Hippocampal formation (tissue), 2 donors: ENCODE results near the gene ABLIM1.

Experiments
- DNase-seq, 2 donors: peaks; one replicate each; lab custom pipeline; 2025; lab: John Stamatoyannopoulos, UW

Gene ABLIM1

DNA sequence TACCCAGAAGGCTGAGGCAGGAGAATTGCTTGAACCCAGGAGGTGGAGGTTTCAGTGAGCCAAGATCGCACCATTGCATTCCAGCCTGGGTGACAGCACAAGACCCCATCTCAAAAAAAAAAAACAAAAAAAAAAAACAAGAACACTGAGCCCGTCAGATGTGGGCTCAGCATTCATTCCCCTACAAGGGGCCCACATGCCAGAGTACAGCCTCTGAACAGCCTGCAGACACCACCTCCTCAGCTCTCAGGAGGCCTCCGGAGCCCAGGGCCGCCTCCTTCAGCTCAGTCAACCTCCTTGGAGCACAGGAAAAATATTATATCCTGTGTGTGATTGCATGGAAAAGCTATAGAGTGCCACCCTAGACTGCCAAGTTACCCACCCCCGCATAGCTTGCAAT lies 112.3 kb downstream of the ABLIM1 start:
- DNase-seq = no peak

DNA sequence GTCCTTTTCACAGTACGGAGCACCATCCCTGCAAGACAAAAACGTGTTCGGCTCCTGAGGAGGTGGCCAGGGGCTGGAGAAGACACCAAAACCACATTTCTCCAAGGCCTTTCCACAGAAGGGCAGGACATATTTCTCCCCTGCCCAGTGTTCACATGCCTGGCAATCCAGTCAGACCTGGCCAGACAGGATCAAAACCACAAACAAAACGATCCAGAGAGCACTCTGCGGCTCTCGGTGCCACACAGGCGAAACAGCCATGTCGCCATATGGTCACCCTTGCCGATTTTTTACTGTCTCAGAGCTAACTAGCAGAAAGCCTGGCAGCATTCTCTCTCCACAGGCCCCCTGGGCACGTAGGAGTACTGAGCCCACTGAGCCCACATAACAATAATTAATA lies 113.0 kb downstream of the ABLIM1 start:
- no peak for DNase-seq

DNA sequence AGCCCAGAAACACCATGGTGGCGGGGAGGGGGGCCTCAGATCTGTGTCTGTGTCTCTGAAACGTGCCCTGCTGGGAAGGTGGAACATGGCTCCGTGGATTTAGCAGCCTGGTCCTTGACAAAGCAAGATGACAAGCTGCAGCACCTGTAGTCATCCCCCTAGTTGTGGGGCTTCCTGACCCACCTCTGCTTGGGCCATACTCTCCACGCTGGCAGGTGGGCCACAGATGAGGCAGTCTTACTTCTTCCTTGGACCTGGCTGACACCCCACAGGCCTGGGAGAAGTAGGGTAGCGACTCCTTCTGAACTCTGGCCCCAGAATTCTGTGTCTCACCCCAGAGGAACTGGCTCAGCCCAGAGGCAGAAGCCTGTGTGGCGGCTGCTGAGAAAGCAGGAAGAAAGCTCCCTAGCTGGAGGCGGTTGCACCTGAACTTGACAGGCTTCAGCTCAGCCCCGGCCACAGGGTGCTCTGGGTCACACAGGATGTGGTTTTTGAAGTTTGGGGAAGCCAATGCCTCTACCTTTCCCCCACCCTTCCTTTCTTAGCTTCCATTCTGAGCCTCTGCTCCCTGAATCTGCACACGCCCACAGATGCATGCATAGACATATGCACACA lies 113.9 kb downstream of the ABLIM1 start:
- DNase-seq = no peak

DNA sequence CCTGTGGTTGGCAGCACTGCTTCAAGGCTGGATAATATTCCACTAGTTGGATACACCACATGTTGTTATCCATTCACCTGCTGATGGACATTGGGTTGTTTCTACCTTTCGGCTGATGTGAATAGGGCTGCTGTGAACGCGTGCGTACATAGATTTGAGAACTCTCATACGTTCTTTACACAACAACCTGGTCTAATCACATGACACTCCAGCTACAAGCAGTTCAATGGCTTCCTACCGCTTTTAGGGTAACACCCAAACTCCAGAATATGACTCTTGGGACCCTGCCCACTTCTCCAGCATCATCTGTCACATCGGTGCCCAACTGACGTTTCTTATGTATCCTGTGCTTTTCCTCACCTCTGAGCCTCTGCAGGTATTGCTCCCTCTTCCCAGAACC lies 114.6 kb downstream of the ABLIM1 start:
- no peak for DNase-seq

DNA sequence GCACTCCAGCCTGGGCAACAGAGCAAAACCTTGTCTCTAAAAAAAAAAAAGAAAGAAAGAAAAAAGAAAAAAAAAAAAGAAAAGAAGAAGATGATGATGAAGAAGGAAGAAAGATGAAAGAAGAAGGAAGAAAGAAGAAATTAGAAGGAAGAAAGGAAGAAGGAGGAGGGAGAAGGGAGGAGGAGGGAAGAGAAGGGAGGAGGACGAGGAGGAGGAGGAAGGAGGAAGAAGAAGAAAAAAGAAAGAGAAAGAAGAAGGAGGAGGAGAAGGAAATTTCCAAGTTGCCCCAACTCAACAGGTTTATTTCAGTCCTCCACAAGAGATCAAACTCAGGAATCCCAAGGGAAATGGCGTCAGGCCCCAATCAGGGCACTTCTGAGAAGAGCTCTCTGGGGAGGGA lies 115.7 kb downstream of the ABLIM1 start:
- DNase-seq = no peak

DNA sequence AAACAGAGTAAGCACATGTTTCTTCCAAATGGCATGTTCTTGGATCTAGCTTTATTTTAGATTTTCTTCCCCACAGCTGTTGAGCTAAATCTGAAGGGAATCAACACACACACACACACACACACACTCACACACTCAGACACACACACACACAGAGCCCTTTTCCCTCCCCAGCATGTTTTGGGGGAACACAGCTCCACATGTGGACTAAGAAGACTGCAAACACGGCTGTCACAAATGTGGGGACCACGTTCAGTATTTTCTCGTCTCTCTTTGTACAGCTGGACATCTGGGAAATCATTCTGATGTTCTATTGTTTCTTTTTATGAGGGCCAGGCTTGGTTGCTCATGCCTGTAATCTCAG lies 116.3 kb downstream of the ABLIM1 start:
- no peak for DNase-seq

DNA sequence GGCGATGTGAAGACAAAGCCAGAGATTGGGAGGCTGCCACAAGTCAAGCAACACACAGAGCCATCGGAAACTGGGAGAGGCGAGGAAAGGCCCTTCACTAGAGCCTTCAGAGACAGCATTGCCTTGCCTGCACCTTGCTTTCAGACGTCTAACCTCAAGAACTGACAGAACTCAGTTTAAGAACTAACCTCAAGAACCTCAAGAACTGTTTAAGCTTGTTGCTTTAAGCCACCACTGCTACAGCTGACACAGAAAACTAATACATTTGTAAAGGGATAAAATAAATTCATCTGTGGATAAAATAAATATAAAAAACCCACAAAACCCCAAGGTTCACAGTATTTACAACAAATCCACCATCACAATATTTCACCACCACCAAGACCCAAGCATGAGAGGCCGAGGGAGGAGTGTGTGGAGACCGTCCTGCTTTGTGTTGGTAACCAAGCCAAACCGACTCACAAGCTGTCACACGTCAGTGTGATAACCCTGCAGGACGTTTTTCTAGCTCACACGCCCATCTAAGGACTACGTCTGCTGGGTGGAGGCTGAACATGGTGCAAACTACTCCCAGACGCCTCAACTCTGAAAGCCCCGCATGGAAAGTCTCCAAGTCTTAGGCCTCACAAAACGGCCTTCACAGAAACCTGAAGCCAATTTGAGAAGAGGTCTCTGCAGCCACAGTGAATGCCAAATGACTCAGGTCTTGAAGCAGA lies 116.8 kb downstream of the ABLIM1 start:
- no peak for DNase-seq

DNA sequence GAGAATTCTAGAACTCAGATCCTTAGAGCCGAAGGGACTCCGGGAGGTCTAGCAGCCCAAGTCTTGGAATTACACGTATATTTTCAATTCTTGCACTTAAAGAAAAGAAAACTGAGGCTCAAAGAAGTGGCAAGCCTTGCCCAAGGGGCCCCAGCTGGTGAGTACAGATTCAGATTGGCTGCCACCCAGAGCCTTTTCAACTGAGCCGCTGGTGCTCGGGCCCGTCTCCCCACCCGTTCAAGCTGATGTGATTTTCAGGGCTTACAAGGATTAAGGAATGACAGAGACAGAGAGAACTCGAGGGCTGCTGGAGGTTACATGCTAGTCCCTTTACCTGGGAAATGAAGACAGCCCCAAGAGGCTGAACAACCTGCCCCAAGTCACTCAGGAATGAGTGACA lies 117.8 kb downstream of the ABLIM1 start:
- DNase-seq = no peak

DNA sequence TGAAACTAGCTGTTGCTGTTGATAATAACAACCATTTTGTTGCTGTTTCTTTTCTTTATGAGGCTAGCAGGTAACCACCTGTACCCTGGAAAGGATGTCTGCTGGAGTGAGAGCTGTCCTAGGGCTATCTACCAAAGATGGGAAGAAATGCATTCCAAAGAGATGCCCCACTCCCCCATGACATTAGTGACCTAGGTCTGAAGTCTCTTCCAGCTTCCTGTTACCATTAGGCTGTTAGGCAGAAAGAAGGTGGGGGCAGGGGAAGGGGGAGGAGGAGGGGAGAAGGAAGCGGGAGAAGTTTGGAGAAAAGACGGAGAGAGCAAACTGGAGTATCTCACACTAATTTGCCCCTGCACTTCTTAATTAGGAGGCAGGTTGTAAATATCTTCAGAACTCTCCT lies 118.5 kb downstream of the ABLIM1 start:
- DNase-seq = no peak

DNA sequence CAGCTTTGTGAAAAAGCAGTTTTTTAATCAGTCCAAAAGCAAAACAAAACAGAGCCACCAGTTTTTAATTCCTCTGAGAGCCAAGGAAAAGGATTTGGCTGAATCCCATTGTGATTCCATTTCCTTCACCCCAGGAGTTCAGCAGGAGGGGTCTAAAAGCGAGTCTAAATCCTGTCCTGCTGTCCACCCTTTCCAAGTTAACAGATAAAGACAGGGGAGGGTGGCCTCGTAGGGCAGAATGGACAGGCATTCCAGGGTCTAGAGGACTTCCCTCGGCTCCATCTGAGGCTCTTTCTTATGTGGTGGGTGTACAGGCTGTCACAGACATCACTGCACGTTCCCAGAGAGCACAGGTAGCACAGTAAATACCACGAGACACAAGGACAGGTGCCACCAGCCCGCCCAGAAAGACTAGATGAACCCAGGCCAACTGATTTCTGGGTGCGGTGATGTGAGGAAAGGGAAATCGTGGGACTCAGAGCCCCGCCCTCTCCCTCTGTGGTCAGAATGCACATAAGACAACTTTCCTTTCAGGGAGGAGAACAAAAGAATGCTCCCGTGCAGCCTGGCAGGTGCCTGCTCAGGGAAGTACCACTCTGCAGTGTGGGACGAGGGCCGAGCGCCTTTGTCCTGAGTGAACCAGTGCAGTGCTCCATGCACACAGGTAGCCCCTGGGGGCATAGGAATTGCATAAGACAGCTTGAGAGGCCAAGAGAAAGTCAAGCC lies 119.7 kb downstream of the ABLIM1 start:
- DNase-seq = no peak

DNA sequence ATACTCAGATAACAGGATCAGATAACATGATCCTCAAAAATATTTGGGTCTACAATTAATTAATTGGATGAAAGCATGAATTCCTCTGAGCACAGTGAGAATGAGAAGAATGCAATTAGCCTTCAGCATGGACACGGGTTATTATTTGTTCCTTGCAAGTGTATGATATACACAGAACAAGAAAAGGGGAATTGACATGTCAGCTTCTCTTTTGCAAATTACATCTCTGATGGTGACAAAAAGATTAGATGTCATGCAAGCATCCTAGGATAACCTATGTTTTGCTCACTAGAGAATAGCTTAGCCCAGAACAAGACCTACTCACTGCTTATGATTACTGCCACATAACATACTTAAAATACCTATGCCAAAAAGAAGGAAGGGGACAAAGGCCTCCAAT lies 120.3 kb downstream of the ABLIM1 start:
- no peak for DNase-seq

DNA sequence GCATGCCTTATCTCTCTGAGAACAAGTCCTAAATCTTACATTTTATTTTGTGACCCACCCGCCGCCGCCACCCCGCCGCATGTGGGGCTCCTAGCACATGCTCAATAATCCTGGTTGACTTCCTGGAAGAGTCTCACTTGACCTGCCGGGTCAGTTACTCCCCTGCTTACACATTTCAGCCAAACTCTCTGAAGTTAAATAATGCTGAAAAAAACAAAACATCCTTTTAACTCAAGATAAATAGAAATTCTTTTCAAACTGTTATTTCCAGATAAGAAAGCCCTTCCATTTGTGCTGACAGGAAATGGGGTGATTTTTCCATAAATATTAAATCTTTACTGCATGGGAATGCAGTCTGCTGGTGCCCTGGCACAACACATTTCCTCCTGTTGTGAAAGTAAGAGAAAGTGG lies 123.5 kb downstream of the ABLIM1 start:
- no peak for DNase-seq

DNA sequence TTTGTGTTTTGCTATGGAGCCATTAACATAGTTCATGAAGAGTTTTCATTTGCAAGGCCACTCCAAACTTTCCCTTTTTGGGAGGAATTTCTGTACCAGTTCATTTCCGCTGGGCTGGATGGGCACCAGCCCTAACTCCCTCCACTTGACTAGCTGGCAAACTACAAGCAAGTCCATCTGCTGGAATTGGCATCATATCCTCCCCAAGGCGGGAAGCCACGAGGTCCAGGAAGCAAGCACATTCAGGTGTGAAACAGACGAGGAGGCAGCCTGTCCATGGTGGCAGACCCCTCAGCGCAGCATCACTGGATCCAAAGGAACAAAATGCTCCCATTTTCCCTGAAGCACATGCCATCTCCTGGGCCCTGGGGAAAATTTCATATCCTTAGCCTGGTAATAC lies 125.8 kb downstream of the ABLIM1 start:
- no peak for DNase-seq

DNA sequence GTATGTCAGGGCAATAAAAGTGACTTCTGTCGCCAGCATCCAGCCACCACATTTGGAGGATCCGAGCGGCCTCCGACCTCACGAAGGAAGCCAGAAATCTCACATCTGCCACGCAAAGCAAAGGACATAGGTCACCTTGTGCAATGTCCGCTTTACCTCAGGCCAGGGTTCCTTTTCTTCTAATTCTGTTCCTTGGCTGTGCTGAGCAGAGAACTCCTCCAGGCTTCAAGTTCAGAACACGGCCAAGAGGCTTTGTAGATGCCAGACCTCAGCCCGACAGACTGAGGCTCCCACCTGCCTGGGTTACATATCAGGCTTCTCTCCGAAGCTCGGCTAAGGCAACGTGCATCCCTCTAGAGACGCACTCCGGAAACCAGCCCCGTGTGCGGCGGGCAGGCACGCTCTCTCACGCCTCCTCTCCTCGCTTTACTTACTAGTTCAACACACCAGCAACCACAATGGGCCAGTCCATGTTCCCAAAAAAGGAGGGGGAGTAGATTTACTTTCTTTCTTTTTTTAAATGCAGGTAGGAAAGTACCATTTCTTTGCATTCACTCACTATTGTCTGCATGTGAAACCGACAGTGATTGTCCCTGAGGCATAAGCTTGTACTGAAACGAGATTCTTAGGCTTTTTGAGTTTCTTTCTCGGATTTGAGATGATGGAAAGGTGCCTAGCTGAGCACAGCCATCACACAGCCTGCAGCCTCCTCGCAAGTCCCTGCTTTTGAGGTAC lies 131.4 kb downstream of the ABLIM1 start:
- peak; percentile 15 to 34 for DNase-seq

DNA sequence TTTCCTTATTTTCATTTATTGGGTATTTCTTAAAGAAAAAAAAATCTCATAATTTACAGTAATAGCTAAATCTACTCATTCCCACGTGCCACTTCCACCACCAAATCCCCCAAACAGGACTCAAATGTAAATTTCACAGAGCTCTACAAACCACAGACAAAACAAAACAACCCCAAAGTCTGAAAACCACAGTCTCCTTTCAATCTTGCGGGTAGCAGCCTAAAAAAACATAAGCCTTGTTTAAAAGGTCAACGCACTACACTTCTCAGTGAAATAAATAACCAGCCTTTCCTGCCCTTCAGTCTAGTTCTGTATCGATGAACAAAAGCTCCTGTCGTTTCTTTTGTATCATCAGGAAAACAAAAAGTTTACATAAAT lies 132.0 kb downstream of the ABLIM1 start:
- no peak for DNase-seq

DNA sequence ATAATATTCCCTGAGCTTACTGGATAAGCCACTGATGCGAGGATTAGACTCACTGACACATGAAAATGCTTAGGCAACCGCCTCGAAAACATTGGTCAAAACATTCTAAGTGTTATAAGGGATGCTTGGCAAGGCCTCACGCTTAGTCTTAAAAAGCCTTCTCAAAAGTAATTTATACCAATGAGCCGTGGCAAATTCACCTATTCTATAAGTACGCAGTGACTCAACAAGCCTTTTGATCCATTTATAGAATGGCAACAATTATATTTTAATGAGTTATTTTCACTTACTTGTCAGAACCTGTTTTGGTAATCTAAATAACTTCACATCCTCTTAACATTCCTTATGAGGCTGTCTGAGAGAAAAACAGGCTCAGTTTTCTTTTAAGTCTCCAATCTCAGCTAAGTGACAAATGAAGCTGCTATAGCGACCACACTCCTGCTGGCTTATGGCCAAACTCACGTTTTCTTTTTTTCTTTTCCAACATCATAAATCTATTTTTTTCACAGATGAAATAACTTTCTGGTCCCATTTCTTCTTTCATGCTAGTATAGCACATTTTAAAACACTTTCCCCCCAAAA lies 132.6 kb downstream of the ABLIM1 start:
- no peak for DNase-seq

DNA sequence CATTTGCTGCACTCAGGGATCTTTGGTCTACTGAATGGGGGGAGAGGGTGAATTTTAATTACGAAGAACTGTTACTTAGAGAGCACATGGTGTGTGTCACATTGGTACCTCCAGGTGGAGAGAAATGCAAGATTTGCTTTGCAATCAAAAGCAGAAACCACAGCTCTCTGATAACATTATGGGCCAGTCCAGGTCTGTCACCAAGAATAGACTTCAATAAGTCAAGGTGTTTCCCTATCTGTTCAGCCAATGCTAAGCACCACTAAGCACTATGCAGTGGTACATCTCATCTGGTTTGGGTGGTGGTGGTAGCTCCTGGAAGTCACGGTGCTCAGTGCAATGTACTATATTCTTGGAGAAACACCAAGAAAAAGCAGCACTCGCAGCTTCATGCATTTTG lies 134.2 kb downstream of the ABLIM1 start:
- no peak for DNase-seq

DNA sequence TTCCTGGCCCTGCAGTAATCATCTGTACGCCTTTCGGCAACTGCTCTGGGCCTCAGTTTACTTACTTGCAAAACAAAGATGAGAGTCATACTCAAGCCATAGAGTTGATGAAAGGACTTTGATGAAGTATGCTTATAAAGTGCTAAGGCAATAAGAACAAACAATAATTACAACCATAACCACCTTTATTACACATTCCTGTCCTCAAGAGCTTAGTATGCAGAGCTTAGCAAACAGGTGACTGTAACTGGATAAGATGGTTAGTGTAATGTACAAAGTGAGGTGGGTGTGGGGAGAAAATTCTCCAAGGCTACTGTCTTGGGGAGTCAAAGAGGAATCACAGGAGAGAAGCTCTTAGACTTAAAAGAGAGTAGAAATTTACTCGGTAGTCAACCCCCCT lies 136.8 kb downstream of the ABLIM1 start:
- DNase-seq = no peak

DNA sequence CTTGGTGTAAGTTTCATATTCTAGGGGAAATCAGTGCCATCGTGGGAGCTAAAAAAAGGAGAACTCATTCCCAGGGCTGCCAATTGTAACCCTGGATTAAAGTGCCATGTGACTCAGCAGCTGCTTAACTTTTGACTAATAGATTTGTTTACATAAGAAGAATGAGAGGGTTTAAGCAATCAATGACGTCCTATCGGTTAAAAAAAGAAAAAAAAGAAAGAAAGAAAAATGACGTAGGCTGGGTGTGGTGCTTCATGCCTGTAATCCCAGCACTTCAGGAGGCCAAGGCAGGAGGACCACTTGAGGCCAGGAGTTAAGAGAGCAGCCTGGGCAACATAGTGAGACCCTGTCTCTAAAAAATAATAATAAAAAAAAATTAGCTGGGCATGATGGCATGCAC lies 137.6 kb downstream of the ABLIM1 start:
- no peak for DNase-seq

DNA sequence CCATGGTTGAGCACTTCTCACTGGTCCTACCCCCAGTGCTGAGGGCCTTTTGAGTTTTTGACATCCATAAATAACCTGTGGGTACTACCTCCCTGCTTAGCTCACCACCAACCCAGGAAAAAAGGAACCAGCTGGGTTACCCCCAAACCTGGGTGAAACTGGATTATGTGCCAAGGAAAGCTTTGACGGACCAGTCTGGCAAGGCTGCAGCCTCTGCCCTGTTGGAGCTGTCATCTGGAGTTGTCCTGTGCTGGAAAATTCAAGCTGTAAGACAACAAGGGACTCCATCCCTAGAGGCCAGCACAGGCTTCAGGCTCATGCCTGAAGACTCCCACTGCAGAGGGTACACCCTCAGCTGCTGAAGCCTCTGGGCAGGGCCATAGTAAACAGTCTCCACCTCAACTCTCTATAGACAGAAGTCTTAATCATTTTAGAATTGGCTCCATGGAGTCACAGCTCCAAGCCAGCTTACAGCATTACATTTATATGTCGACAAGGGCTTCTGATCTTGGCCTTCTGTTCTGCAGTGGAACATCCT lies 138.2 kb downstream of the ABLIM1 start:
- no peak for DNase-seq

DNA sequence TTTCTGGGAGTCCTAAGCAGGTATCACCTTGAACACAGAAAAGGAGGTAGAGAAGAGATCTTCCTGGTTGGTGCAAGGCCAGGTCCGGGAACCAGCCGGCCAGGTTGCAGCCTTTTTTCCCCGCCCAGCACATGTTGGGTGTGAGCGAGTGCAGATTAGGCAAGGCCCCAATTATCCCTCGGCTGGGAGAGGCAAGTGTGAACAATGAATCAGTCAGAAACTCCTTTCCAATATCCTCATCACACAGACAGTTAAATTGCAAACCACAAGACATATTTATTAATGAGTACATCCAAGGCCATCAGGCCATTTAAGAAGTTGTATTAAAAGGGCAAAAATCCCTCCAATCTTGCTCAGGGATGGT lies 138.8 kb downstream of the ABLIM1 start:
- DNase-seq = no peak
